DND-41 (cell line): Measurements from ENCODE around the gene MCM9.

Source experiments
- CTCF ChIP-seq: IDR thresholded peaks from 2 replicates; pipeline ENCODE4 v1.5.1; 2012; ENCODE audit warnings: borderline replicate concordance, low read length, moderate library complexity, mild to moderate bottlenecking; ENCODE audit not compliant: poor library complexity, severe bottlenecking; ENCODE audit errors: extremely low read depth
- EZH2 ChIP-seq: IDR thresholded peaks from 3 replicates; pipeline ENCODE4 v1.6.1; 2012; ENCODE audit warnings: borderline replicate concordance, low read depth, mild to moderate bottlenecking, moderate library complexity, low read length, inconsistent platforms; ENCODE audit not compliant: severe bottlenecking

GRCh38 chr6:118789954-118790353 lies 145.0 kb downstream of the MCM9 start:
- TF ChIP-seq CTCF (no peak), EZH2 (no peak)
